MG63 (cell line): ENCODE results near the gene FARSA. TPM values are rescaled to one million over a fixed set of nuclear protein-coding genes. Genes with fewer than 3 reads are reported as not detected.

Source experiments
- DNase-seq: peaks from one replicate; pipeline ENCODE4 v3.0.0-alpha.2; 2020
- H3K27me3 ChIP-seq: fragments of 250-450 bp; sonication (Bioruptor Pico); 2 replicates; pipeline ENCODE4 v1.5.1; 2020; ENCODE audit warnings: mild to moderate bottlenecking, moderate library complexity
- H3K36me3 ChIP-seq: fragments of 250-450 bp; sonication (Bioruptor Pico); 2 replicates; pipeline ENCODE4 v1.5.1; 2020; ENCODE audit warnings: mild to moderate bottlenecking, moderate library complexity
- H3K4me3 ChIP-seq: fragments of 250-450 bp; sonication (Bioruptor Pico); 2 replicates; pipeline ENCODE4 v1.5.1; 2020; ENCODE audit warnings: mild to moderate bottlenecking, moderate library complexity
- H3K9me3 ChIP-seq: fragments of 250-450 bp; sonication (Bioruptor Pico); 2 replicates; pipeline ENCODE4 v1.5.1; 2020; ENCODE audit warnings: mild to moderate bottlenecking, moderate library complexity
- total RNA-seq: library from RNA; depleted of rRNA; stranded (reverse); fragments of >200 nt; shearing (Covaris generic); gene quantifications from 2 replicates; pipeline ENCODE4 v1.2.3, GENCODE V29; 2014; ENCODE audit warnings: low replicate concordance

The FARSA gene
- total RNA-seq, 1 experiment from 2014 or later: 410 TPM

DNA sequence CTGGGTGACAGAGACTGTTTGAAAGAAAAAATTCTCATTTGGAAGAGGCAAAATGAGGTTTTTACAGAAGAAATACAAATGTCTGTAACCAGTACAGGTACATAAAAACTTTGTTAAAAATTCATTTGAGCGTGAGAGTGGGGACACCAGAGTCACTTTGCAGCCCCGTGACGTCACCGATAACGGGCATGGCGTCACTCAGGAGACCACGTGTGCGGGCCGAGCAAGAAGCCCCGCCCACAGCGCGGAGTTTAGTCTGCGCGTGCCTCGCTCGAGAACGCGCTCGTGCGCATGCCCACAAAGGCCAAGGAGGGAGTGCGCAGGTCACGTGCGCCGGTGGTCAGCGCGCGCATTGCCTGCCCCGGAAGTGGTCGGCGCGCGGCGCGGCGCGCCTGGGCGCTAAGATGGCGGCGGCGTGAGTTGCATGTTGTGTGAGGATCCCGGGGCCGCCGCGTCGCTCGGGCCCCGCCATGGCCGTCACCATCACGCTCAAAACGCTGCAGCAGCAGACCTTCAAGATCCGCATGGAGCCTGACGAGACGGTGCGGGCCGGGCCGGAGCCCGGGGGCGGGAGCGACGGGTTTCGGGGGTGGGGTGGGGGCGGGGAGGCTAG lies 12.1 kb upstream of the FARSA start, which contains the start of gene RAD23A:
TSS of gene RAD23A (plus strand) at position 384 of the 613 bp plus-strand sequence. CDS start at position 471, 87 bp downstream.
- peaks cover 90% of the 10 kb centered on the region for H3K36me3 ChIP-seq
- peak; percentile 100 for DNase-seq
- no peaks in the 10 kb centered on the region for H3K27me3 ChIP-seq
- H3K4me3 ChIP-seq: peak within 1 kb of the TSS; percentile 91
- no peaks in the 10 kb centered on the region for H3K9me3 ChIP-seq

DNA sequence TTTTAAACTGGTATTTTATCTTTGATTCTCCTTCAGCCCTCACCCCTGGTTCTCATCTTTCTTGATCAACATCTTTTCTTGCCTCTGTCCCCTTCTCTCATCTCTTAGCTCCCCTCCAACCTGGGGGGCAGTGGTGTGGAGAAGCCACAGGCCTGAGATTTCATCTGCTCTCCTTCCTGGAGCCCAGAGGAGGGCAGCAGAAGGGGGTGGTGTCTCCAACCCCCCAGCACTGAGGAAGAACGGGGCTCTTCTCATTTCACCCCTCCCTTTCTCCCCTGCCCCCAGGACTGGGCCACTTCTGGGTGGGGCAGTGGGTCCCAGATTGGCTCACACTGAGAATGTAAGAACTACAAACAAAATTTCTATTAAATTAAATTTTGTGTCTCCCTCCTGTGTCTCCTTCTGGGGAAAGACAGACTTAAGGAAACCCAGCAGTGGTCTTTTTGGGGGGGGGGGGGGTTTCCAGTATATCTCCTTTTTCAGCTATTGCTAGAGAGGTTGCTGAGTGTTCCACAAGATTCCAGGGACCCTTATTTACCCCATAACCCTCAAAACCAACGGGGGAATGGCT lies 10.7 kb upstream of the FARSA start:
- Histone ChIP-seq H3K27me3 (no peaks in the 10 kb centered on the region), H3K36me3 (peaks cover 90% of the 10 kb centered on the region), H3K9me3 (no peaks in the 10 kb centered on the region), H3K4me3 (no peak overlapping the region)
- no peak for DNase-seq

DNA sequence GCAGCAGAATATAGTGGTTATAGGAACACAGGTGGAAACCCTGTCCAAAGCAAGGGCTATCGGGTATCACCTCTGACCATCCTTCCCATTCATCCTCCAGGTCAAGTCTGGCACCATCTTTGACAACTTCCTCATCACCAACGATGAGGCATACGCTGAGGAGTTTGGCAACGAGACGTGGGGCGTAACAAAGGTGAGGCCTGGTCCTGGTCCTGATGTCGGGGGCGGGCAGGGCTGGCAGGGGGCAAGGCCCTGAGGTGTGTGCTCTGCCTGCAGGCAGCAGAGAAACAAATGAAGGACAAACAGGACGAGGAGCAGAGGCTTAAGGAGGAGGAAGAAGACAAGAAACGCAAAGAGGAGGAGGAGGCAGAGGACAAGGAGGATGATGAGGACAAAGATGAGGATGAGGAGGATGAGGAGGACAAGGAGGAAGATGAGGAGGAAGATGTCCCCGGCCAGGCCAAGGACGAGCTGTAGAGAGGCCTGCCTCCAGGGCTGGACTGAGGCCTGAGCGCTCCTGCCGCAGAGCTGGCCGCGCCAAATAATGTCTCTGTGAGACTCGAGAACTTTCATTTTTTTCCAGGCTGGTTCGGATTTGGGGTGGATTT lies 10.0 kb upstream of the FARSA start:
- no peaks in the 10 kb centered on the region for H3K27me3 ChIP-seq
- H3K4me3 ChIP-seq: no peak overlapping the region
- DNase-seq: no peak
- no peaks in the 10 kb centered on the region for H3K9me3 ChIP-seq
- H3K36me3 ChIP-seq: peaks cover 90% of the 10 kb centered on the region

DNA sequence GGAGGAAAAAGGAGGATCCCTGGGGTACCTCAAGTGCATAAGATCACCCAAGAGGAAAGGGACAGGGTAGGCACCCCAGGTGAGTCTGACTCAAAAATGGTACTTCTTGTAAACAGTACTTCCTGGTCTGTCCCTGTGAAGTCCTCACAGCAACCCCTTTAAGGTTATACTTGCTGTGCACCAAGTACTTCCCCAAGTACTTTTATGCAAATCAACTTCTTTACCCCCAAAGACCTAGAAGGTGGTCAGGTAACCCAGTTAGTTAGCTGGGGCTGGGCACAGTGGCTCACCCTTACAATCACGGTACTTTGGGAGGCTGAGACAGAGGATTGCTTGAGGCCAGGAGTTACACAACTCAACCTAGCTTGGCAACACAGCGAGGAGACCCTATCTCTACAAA lies 7.4 kb upstream of the FARSA start:
- H3K4me3 ChIP-seq: no peak overlapping the region
- peaks cover 66% of the 10 kb centered on the region for H3K36me3 ChIP-seq
- no peaks in the 10 kb centered on the region for H3K27me3 ChIP-seq
- no peaks in the 10 kb centered on the region for H3K9me3 ChIP-seq
- DNase-seq: no peak

- Histone ChIP-seq H3K27me3 (no peaks in the 10 kb centered on the region), H3K4me3 (peak overlapping the region; percentile 95), H3K36me3 (peaks cover 61% of the 10 kb centered on the region), H3K9me3 (no peaks in the 10 kb centered on the region)
- DNase-seq: no peak
Measured at GRCh38 chr19:12939975-12940423, 6.5 kb upstream of the FARSA start.

DNA sequence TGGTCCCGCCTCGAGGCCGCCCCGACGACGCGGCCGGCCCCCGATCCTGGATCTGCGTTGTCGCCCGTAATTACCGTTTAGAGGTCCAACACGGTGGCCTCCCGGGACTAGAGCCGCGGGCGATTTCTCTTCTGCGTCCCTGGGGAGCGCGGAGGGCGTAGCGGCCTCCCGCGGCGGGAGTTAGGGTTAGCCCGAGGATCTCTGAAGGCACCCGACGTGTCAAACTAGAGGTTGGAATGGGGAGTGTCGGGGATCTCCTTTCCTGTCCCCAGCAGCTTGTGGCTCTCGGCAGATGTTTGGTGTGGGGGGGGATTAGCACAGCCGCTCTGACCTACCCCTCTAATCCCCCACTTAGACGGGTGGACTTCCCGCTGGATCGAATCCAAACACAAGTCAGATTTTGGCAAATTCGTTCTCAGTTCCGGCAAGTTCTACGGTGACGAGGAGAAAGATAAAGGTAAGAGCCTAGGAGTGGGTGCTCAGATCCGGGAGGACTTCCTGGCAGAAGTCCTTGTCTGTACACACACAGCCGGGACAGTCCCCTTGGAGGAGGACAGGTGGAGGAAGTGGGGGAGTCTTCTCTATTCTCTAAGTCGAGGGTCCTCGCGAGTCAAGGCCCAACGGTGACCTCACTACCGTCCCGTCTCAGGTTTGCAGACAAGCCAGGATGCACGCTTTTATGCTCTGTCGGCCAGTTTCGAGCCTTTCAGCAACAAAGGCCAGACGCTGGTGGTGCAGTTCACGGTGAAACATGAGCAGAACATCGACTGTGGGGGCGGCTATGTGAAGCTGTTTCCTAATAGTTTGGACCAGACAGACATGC lies 5.5 kb upstream of the FARSA start:
- Histone ChIP-seq H3K27me3 (no peaks in the 10 kb centered on the region), H3K4me3 (peak overlapping the region; percentile 95), H3K9me3 (no peaks in the 10 kb centered on the region), H3K36me3 (peaks cover 51% of the 10 kb centered on the region)
- peak; percentile 52 for DNase-seq

- DNase-seq: peak; percentile 100
Measured at GRCh38 chr19:12937927-12938778, 4.6 kb upstream of the FARSA start, which contains the start of gene CALR. Gene CALR, plus strand, starts transcription at chr19:12938609. Its CDS starts 71 bp downstream, at chr19:12938680.

DNA sequence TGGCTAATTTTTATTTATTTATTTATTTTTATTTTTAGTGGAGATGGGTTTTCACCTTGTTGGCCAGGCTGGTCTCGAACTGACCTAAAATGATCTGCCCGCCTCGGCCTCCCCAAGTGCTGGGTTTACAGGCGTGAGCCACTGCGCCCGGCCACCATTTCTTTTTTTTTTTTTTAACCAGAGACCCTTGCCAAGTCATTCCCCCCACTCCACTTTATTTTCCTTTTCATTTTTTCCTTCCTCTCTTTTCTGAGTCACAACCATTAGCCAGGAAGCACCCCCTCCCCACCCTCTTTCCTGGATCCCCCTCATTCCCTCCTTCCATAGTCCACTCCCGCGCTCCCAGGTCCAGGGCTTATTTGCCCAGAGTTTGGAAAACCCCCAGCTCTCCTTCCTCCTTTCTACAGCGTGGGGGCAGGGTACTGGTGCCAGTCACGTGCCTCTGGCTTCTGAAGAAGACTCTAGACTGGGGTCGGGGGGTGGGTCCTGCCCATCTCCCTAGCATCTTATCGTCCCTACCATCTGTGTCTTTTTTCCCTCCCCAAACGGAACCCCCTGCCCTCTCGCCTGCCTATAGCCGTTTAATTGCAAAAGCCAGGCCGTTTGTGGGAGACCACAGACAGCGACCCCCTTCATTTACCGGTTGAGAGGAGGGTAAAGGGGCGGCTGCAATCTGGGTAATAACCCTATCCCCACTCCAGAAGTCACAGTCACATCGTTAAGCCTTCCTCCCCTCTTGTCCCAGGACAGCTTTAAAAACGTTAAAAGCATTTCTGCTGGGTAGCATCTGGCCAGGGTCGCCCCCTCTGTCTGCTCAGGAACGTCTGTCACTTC lies 3.8 kb upstream of the FARSA start:
- DNase-seq: peak; percentile 47
- Histone ChIP-seq H3K9me3 (no peaks in the 10 kb centered on the region), H3K4me3 (peak overlapping the region; percentile 95), H3K36me3 (peaks cover 41% of the 10 kb centered on the region), H3K27me3 (no peaks in the 10 kb centered on the region)

More at GRCh38 chr19:12937927-12938778, 4.6 kb upstream of the FARSA start, which contains the start of gene CALR:
- no peaks in the 10 kb centered on the region for H3K27me3 ChIP-seq
- H3K4me3 ChIP-seq: peak within 1 kb of the TSS; percentile 95
- peaks cover 48% of the 10 kb centered on the region for H3K36me3 ChIP-seq
- H3K9me3 ChIP-seq: no peaks in the 10 kb centered on the region

GRCh38 chr19:12936582-12936981 lies 3.1 kb upstream of the FARSA start:
- Histone ChIP-seq H3K4me3 (no peak overlapping the region), H3K9me3 (no peaks in the 10 kb centered on the region), H3K36me3 (peaks cover 37% of the 10 kb centered on the region), H3K27me3 (no peaks in the 10 kb centered on the region)
- DNase-seq: no peak

GRCh38 chr19:12935071-12935470 lies 1.6 kb upstream of the FARSA start:
- DNase-seq: no peak
- Histone ChIP-seq H3K36me3 (peaks cover 37% of the 10 kb centered on the region), H3K9me3 (no peaks in the 10 kb centered on the region), H3K4me3 (no peak overlapping the region), H3K27me3 (no peaks in the 10 kb centered on the region)

GRCh38 chr19:12932392-12933286 lies 872 bp downstream of the FARSA start:
- Histone ChIP-seq H3K27me3 (no peaks in the 10 kb centered on the region), H3K36me3 (peaks cover 43% of the 10 kb centered on the region)
- no peak for DNase-seq

GRCh38 chr19:12930002-12930645 lies 3.4 kb downstream of the FARSA start:
- DNase-seq: no peak
- Histone ChIP-seq H3K9me3 (no peaks in the 10 kb centered on the region), H3K27me3 (no peaks in the 10 kb centered on the region), H3K4me3 (no peak overlapping the region), H3K36me3 (peaks cover 66% of the 10 kb centered on the region)

More at GRCh38 chr19:12932392-12933286, 872 bp downstream of the FARSA start:
- Histone ChIP-seq H3K4me3 (peak overlapping the region; percentile 98), H3K9me3 (no peaks in the 10 kb centered on the region)

DNA sequence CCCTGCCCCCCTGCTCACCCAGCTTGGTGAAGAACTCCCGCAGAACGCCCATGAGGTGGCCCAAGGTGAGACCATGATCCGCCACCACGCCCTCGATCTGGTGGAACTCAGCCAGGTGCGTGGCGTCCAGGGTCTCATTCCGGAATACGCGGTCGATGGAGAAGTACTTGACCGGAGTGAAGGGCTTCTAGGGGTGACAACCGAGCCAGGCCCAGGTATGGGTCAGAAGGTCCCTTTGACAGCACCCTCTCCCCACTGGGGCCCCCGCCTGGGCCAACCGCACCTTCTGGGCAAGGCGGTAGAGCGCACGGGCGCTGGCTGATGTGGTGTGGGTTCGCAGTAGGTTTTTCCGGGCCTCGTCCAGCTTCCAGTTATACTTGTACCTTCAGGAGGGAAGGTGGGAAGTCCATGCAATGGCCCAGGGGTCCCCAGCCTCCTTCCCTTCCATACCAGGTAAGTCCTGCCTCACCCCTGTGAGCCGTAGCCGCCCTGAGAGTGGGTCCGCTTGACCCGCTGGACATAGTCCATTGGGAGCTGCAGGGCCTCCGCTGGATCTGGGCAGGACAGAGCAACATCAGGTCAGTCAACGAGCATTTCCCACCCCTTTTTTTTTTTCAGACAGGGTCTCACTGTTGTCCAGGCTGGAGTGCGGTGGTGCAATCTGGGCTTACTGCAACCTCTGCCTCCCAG lies 8.7 kb downstream of the FARSA start:
- DNase-seq: no peak
- H3K27me3 ChIP-seq: no peaks in the 10 kb centered on the region
- no peak overlapping the region for H3K4me3 ChIP-seq
- peaks cover 81% of the 10 kb centered on the region for H3K36me3 ChIP-seq
- no peaks in the 10 kb centered on the region for H3K9me3 ChIP-seq
